Measurements from ENCODE around the gene ATP2B2. TPM values are rescaled to one million over a fixed set of nuclear protein-coding genes. Genes with fewer than 3 reads are reported as not detected.

Gene ATP2B2
- total and polyA plus RNA-seq, 2 experiments from 2014 or later: 0.66 to 1.8 TPM

DNA sequence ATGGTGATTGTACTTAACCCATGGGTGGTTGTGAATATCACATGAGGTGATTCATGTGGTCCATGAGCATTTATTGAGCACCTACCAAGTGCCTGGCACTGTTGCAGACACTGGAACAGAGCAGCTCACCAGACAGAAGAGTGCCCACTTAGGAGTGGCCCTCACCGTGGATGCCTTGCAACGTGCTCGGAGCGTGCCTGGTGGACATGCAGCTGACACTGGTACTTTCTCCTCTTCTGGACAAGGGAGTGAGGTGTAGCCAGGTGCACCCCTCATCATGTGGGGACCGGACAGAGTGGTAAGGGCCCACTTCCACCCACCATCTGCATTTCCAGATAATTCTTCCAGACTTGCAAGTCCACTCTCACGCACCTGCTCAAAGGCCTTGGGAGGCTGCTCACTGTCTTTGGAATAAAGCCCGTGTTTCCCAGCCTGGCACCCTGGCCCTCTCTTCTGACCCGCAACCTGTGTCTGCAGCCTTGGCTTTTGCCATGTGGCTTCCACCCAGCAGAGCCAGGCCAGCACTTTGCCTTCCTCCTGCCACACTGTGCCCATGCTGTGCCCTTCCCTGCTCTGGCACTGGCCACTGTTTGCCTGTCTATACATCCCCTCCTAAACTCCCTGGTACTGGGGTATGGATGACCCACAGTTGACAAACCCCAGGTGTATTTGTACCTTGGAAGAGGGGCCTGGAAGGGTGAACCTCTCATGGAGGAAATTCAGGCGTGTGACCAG, 93.6 kb downstream of the ATP2B2 start:
- TF ChIP-seq, protein P1, sequence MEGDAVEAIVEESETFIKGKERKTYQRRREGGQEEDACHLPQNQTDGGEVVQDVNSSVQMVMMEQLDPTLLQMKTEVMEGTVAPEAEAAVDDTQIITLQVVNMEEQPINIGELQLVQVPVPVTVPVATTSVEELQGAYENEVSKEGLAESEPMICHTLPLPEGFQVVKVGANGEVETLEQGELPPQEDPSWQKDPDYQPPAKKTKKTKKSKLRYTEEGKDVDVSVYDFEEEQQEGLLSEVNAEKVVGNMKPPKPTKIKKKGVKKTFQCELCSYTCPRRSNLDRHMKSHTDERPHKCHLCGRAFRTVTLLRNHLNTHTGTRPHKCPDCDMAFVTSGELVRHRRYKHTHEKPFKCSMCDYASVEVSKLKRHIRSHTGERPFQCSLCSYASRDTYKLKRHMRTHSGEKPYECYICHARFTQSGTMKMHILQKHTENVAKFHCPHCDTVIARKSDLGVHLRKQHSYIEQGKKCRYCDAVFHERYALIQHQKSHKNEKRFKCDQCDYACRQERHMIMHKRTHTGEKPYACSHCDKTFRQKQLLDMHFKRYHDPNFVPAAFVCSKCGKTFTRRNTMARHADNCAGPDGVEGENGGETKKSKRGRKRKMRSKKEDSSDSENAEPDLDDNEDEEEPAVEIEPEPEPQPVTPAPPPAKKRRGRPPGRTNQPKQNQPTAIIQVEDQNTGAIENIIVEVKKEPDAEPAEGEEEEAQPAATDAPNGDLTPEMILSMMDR (IDR thresholded peaks at IDR 0.05; ENCODE audit: poor library complexity): no peak
- TF ChIP-seq EZH2 (IDR thresholded peaks at IDR 0.05; ENCODE audit: borderline replicate concordance) (no peak), EZH2phosphoT487 (IDR thresholded peaks at IDR 0.05; ENCODE audit: low read depth, severe bottlenecking, unreplicated experiment) (no peak)
- no peak overlapping the region for H2AFZ ChIP-seq
- WGBS (ENCODE audit: low lambda C conversion rate, missing lambda C conversion rate): 91% methylated on average over 9 of the region's 9 CpGs
- H3K4me1 ChIP-seq (ENCODE audit: insufficient read depth): no peaks in the 10 kb centered on the region
- H3K4me2 ChIP-seq: no peak overlapping the region
- no peaks in the 10 kb centered on the region for H3K9me3 ChIP-seq (ENCODE audit: low read depth)
- no peaks in the 10 kb centered on the region for H3K9me2 ChIP-seq (replicated peaks; ENCODE audit: insufficient read depth)
- H3K79me2 ChIP-seq: no peaks in the 10 kb centered on the region
- no peaks in the 10 kb centered on the region for H4K20me1 ChIP-seq (ENCODE audit: insufficient read depth, poor library complexity, severe bottlenecking)
- H3K36me3 ChIP-seq (replicated peaks; ENCODE audit: insufficient read depth, low read depth): no peaks in the 10 kb centered on the region
- no peaks in the 10 kb centered on the region for H3K27me3 ChIP-seq
- DNase-seq (ENCODE audit: low spot score): no peak
- no peak overlapping the region for H3K4me3 ChIP-seq
- H3K27ac ChIP-seq: no peak overlapping the region

DNA sequence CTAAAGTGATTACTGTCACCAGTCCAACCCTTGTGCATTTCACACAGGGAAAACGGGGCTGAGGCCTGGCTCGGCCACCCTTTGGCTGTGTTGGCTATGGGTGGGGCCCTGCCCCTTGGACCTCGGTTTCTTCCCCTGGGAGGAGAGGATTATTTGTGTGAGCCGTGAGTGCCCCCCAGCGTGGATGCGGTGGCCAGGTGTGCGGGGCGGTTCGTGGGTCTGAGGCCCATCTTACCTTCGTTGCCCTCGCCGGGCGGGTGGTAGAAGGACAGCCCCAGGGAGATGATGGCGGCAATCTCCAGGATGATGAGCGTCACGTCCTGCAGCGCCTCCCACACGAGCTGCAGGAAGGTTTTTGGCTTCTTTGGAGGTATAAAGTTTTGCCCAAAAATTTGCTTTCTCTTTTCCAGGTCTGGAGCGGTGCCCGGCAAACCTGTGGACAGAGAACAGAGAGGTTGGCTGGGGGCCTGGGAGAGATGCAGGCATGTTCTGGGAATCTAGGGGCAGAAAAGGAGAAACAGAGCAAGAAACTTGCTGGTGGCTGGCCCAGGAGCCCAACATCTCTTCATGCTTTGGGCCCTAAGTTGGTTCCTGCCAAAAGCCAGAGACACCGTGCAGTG, 94.9 kb downstream of the ATP2B2 start:
- no peaks in the 10 kb centered on the region for H4K20me1 ChIP-seq (ENCODE audit: insufficient read depth, poor library complexity, severe bottlenecking)
- no peaks in the 10 kb centered on the region for H3K36me3 ChIP-seq (replicated peaks; ENCODE audit: insufficient read depth, low read depth)
- no peak for DNase-seq (ENCODE audit: low spot score)
- H3K27me3 ChIP-seq: no peaks in the 10 kb centered on the region
- H3K27ac ChIP-seq: no peak overlapping the region
- TF ChIP-seq EZH2phosphoT487 (IDR thresholded peaks at IDR 0.05; ENCODE audit: low read depth, severe bottlenecking, unreplicated experiment): no peak
- no peak for TF ChIP-seq EZH2 (IDR thresholded peaks at IDR 0.05; ENCODE audit: borderline replicate concordance)
- TF ChIP-seq, protein P1 (IDR thresholded peaks at IDR 0.05; ENCODE audit: poor library complexity): no peak
- H3K9me2 ChIP-seq (replicated peaks; ENCODE audit: insufficient read depth): no peaks in the 10 kb centered on the region
- H3K4me1 ChIP-seq (ENCODE audit: insufficient read depth): no peaks in the 10 kb centered on the region
- no peak overlapping the region for H3K4me3 ChIP-seq
- no peak overlapping the region for H3K4me2 ChIP-seq
- H3K79me2 ChIP-seq: no peaks in the 10 kb centered on the region
- H3K9me3 ChIP-seq (ENCODE audit: low read depth): no peaks in the 10 kb centered on the region
- 89% methylated on average over 21 of the region's 21 CpGs for WGBS (ENCODE audit: low lambda C conversion rate, missing lambda C conversion rate)
- H2AFZ ChIP-seq: no peak overlapping the region

DNA sequence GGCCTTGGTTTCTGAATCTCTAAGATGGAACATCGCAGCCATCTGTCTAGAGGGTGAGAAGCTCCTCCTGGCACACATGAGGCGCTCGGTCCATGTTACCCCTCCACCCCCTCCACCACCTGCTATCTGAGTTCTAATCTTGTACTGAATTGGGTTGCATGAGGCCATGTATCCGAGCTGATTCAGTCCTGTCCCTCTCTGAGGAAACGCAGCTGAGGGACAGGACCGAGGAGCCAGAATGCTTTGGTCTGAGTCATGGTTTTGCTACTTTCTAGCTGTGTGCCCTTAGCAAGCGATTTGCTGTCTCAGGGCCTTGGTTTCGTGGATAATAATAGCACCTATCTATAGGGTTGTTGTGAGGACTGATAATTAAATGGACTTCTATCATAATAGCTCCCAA, 96.7 kb downstream of the ATP2B2 start:
- TF ChIP-seq, protein P1 (IDR thresholded peaks at IDR 0.05; ENCODE audit: poor library complexity): no peak
- TF ChIP-seq EZH2phosphoT487 (IDR thresholded peaks at IDR 0.05; ENCODE audit: low read depth, severe bottlenecking, unreplicated experiment) (no peak), EZH2 (IDR thresholded peaks at IDR 0.05; ENCODE audit: borderline replicate concordance) (no peak)
- Histone ChIP-seq H3K4me2 (no peak overlapping the region), H4K20me1 (ENCODE audit: insufficient read depth, poor library complexity, severe bottlenecking) (no peaks in the 10 kb centered on the region), H3K27me3 (no peaks in the 10 kb centered on the region), H3K4me1 (ENCODE audit: insufficient read depth) (no peaks in the 10 kb centered on the region), H3K4me3 (no peak overlapping the region), H3K27ac (no peak overlapping the region), H3K79me2 (no peaks in the 10 kb centered on the region), H3K36me3 (replicated peaks; ENCODE audit: insufficient read depth, low read depth) (no peaks in the 10 kb centered on the region), H3K9me3 (ENCODE audit: low read depth) (no peaks in the 10 kb centered on the region), H3K9me2 (replicated peaks; ENCODE audit: insufficient read depth) (no peaks in the 10 kb centered on the region), H2AFZ (no peak overlapping the region)
- 91% methylated on average over 8 of the region's 8 CpGs for WGBS (ENCODE audit: low lambda C conversion rate, missing lambda C conversion rate)
- no peak for DNase-seq (ENCODE audit: low spot score)
